Body of pancreas (tissue), 4 donors: ENCODE data around the gene MIA.

Source experiments
- CTCF ChIP-seq, 7 experiments: fragments of 450-650 bp in 4 of 7; fragments of 200-600 bp in 3 of 7; sonication (generic) in 3 of 7; IDR thresholded peaks; one replicate each; pipeline ENCODE4 v1.5.1; 2016 to 2019; ENCODE audit warnings: antibody characterized with exemption in 7 of 7
- POLR2A ChIP-seq, 3 donors: fragments of 450-650 bp; IDR thresholded peaks; one replicate each; pipeline ENCODE4 v1.6.1; 2016; ENCODE audit warnings: antibody characterized with exemption in 3 of 3, mild to moderate bottlenecking in 2 of 3

- TF ChIP-seq CTCF (IDR thresholded peaks at IDR 0.05) (peak in 1 of 7 experiments; percentile 37), POLR2A (IDR thresholded peaks at IDR 0.05) (peak in 2 of 3 donors; percentile 64 to 79)
Observed at GRCh38 chr19:40750058-40750873, 25.1 kb upstream of the MIA start, which contains the start of gene ACTMAP.
